ENCODE measurements around the gene PSMD6.

PSMD6 gene

DNA sequence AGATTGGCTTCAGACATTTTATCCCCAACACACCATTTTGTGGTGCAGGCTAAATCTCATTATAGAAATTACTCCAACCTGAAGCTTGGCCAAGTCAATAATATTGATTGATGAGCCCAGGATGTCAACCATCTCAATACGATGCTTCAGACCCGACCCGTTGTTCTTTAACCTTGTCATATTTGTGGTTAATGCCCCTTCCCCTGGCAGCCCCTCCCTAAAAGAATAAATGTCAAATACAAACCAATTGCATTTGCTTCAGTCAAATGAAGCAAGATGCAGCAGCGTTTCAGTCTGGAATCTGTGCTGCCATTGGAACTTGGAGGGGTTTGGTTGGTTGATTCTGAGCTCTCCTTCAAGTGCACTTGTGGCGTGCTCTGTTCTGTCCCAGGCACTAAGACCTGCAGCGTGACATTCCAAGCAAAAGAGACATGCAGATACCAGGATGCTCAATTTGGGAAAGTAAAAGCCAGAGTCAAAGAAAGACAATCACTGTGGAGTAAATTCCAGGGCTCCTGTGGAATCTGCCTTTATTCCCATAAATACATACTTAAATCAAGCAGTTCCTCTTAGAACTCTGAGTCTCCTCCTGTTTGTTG is 23.8 kb upstream of the PSMD6 start:
- TF ChIP-seq, protein P1, sequence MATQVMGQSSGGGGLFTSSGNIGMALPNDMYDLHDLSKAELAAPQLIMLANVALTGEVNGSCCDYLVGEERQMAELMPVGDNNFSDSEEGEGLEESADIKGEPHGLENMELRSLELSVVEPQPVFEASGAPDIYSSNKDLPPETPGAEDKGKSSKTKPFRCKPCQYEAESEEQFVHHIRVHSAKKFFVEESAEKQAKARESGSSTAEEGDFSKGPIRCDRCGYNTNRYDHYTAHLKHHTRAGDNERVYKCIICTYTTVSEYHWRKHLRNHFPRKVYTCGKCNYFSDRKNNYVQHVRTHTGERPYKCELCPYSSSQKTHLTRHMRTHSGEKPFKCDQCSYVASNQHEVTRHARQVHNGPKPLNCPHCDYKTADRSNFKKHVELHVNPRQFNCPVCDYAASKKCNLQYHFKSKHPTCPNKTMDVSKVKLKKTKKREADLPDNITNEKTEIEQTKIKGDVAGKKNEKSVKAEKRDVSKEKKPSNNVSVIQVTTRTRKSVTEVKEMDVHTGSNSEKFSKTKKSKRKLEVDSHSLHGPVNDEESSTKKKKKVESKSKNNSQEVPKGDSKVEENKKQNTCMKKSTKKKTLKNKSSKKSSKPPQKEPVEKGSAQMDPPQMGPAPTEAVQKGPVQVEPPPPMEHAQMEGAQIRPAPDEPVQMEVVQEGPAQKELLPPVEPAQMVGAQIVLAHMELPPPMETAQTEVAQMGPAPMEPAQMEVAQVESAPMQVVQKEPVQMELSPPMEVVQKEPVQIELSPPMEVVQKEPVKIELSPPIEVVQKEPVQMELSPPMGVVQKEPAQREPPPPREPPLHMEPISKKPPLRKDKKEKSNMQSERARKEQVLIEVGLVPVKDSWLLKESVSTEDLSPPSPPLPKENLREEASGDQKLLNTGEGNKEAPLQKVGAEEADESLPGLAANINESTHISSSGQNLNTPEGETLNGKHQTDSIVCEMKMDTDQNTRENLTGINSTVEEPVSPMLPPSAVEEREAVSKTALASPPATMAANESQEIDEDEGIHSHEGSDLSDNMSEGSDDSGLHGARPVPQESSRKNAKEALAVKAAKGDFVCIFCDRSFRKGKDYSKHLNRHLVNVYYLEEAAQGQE (IDR thresholded peaks at IDR 0.05; ENCODE audit: insufficient read depth in 1 of 2, low read depth in 2 of 2, low read length in 2 of 2) = no peak
- TF ChIP-seq POLR2AphosphoS5 (IDR thresholded peaks at IDR 0.05; ENCODE audit: low read depth, low read length) = no peak
- TF ChIP-seq FOXP2 (optimal IDR thresholded peaks at IDR 0.05; ENCODE audit: borderline replicate concordance, extremely low read depth, extremely low read length, insufficient read depth) = no peak
- no peak for TF ChIP-seq TAF1 (IDR thresholded peaks at IDR 0.05; ENCODE audit: borderline replicate concordance, insufficient read depth, low read length)

DNA sequence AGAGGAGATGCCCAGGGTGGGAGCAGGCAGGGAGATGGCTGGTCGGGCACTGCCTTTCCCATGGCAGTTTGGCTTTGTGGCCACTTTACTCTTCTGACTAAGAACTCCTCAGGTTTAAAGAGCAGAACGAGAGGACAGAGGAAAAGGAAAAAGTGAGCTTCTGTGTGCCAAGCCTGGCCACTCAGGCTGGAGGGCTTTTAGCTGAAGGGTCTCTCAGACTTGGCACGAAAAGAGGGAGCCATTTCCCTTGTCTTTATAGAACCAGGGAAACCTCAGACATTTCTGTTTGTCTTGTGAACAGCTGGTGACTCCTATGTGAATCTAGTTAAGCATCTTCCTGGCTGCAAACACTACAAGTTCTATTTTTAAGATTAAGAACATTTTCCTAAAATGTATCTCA is 23.3 kb upstream of the PSMD6 start:
- TF ChIP-seq, protein P1 (IDR thresholded peaks at IDR 0.05; ENCODE audit: insufficient read depth in 1 of 2, low read depth in 2 of 2, low read length in 2 of 2) = no peak
- no peak for TF ChIP-seq FOXP2 (optimal IDR thresholded peaks at IDR 0.05; ENCODE audit: borderline replicate concordance, extremely low read depth, extremely low read length, insufficient read depth)
- no peak for TF ChIP-seq POLR2AphosphoS5 (IDR thresholded peaks at IDR 0.05; ENCODE audit: low read depth, low read length)
- no peak for TF ChIP-seq SIN3A (IDR thresholded peaks at IDR 0.05; ENCODE audit: borderline replicate concordance, insufficient read depth, low read length)
- no peak for TF ChIP-seq TAF1 (IDR thresholded peaks at IDR 0.05; ENCODE audit: borderline replicate concordance, insufficient read depth, low read length)

DNA sequence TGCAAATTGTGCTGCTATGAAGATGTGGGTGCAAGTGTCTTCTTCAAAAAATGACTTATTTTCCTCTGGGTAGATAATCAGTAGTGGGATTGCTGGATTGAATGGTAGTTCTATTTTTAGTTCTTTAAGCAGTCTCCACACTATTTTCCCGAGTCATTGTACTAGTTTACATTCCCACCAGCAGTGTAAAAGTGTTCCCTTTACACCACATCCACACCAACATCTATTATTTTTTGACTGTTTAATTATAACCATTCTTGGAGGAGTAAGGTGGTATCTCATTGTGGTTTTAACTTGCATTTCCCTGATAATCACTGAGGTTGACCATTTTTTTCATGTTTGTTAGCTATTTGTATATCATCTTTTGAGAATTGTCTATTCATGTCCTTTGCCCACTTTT is 19.7 kb upstream of the PSMD6 start:
- TF ChIP-seq SIN3A (IDR thresholded peaks at IDR 0.05; ENCODE audit: borderline replicate concordance, insufficient read depth, low read length) (no peak), TAF1 (IDR thresholded peaks at IDR 0.05; ENCODE audit: borderline replicate concordance, insufficient read depth, low read length) (no peak), POLR2AphosphoS5 (IDR thresholded peaks at IDR 0.05; ENCODE audit: low read depth, low read length) (no peak), FOXP2 (optimal IDR thresholded peaks at IDR 0.05; ENCODE audit: borderline replicate concordance, extremely low read depth, extremely low read length, insufficient read depth) (no peak)
- TF ChIP-seq, protein P1 (IDR thresholded peaks at IDR 0.05; ENCODE audit: insufficient read depth in 1 of 2, low read depth in 2 of 2, low read length in 2 of 2) = no peak

DNA sequence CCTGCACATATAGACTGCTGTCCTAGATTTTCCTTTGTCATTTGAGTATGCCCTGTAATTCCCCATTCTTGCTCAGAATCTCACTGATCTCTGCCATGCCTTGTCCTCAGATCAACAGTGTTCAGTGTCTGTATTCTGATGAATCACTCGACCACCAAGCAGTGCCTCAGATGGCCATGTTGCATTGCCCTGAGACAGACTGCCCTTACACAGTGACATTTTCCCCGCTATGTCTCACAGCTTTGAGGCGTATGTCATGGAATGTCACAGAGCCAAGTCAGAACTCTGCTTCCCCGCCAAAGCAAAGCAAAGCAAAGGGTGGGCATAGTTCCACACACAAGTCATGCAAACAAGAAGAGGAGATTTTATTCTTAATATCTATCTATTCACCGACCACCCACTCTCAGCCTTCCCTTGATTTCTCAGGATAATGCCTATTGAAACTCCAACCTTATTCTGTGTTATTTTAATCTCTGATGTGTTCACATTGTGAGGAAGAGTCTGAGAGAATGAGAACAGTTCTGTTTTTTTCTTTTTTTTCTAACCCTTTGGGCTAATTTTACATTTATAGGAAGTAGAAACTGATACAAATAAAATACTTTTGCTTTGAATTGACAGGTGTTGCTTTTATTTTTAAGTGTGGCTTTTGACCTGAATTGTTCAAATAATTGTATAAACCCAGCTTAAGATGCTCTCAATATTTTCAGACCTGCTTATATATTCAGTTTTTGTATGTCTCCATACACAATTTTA is 16.9 kb upstream of the PSMD6 start:
- TF ChIP-seq TAF1 (IDR thresholded peaks at IDR 0.05; ENCODE audit: borderline replicate concordance, insufficient read depth, low read length) = no peak
- TF ChIP-seq POLR2AphosphoS5 (IDR thresholded peaks at IDR 0.05; ENCODE audit: low read depth, low read length) = no peak
- TF ChIP-seq SIN3A (IDR thresholded peaks at IDR 0.05; ENCODE audit: borderline replicate concordance, insufficient read depth, low read length) = no peak
- no peak for TF ChIP-seq FOXP2 (optimal IDR thresholded peaks at IDR 0.05; ENCODE audit: borderline replicate concordance, extremely low read depth, extremely low read length, insufficient read depth)
- TF ChIP-seq, protein P1 (IDR thresholded peaks at IDR 0.05; ENCODE audit: insufficient read depth in 1 of 2, low read depth in 2 of 2, low read length in 2 of 2) = no peak

Data from PFSK-1 (cell line).